Measurements from ENCODE around the gene CLDN14.

GRCh38 chr21:36481639-36482038 is 1.7 kb upstream of the CLDN14 start:
- TF ChIP-seq CTCF (conservative IDR thresholded peaks at IDR 0.05; ENCODE audit: low read length), result no peak
- TF ChIP-seq EZH2phosphoT487 (IDR thresholded peaks at IDR 0.05; ENCODE audit: borderline replicate concordance, low read depth, low read length), result no peak
